ENCODE data around the gene CDCP2. TPM values are rescaled to one million over a fixed set of nuclear protein-coding genes. Genes with fewer than 3 reads are reported as not detected.

The CDCP2 gene
- total and polyA plus RNA-seq, 12 donors = 0.05 to 0.64 (median 0.25) TPM; not detected in 7

DNA sequence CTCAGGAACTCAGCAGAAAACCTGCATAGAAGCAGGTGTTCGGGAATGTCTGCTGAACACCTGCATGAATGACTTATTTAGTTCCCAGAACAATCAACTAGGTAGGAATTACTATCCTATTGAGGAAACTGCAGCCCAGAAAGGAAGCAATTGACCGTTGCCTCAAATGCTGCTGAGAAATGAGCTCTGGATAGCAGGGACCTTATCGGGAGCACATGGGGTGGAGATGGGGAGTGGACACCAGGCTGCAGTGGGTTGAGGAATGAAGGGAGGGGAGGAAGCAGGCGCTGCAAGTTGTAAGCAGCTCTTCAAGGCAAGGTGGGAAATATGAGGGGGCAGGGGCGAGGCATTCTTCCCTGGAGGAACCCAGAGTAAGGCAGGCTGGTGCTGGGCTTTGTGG lies 10.8 kb upstream of the CDCP2 start:
- Histone ChIP-seq H3K9me3 (replicated peaks in 1 of 3) (no peaks in the 10 kb centered on the region), H3K4me1 (replicated peaks in 1 of 2) (no peaks in the 10 kb centered on the region), H3K36me3 (replicated peaks in 1 of 2) (no peaks in the 10 kb centered on the region), H3K27me3 (no peaks in the 10 kb centered on the region), H3K4me3 (no peak overlapping the region), H3K27ac (no peak overlapping the region)
- intact Hi-C loops (cut with DNase I) = no loop called here
- 85 to 91% (median 88%) methylated on average over 5 of the region's 5 CpGs for WGBS, 4 donors
- no peak for DNase-seq
- TF ChIP-seq POLR2A (IDR thresholded peaks at IDR 0.05) = no peak
- no peak for TF ChIP-seq CTCF (IDR thresholded peaks at IDR 0.05)

DNA sequence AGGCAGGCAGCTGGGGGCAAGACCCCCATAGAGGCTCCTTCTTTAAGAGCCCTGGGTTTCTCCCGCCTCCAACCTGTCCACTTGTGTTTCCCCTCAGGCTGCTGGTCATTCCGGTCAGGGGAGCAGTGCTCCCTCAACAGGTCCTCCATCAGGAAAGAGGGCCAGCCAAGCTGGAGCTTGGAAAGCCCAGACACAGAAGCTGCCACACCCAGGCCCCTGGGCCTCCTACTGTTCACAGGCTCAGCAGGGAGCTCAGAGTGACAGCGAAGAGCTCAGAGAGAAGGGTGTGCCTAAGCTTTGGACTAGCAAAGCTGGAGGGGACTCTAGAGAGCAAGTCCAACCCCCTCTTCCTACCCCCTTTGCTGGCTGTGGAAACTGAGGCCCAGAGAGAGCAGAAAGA lies 10.3 kb upstream of the CDCP2 start:
- TF ChIP-seq CTCF (IDR thresholded peaks at IDR 0.05) (no peak), POLR2A (IDR thresholded peaks at IDR 0.05) (no peak)
- Histone ChIP-seq H3K27me3 (no peaks in the 10 kb centered on the region), H3K4me1 (replicated peaks in 1 of 2) (no peaks in the 10 kb centered on the region), H3K4me3 (no peak overlapping the region), H3K9me3 (replicated peaks in 1 of 3) (no peaks in the 10 kb centered on the region), H3K27ac (no peak overlapping the region), H3K36me3 (replicated peaks in 1 of 2) (no peaks in the 10 kb centered on the region)
- 67 to 90% (median 86%) methylated on average over 1 to 3 of the region's 3 CpGs for WGBS, 4 donors
- DNase-seq = no peak
- intact Hi-C loops (cut with DNase I) = no loop called here

DNA sequence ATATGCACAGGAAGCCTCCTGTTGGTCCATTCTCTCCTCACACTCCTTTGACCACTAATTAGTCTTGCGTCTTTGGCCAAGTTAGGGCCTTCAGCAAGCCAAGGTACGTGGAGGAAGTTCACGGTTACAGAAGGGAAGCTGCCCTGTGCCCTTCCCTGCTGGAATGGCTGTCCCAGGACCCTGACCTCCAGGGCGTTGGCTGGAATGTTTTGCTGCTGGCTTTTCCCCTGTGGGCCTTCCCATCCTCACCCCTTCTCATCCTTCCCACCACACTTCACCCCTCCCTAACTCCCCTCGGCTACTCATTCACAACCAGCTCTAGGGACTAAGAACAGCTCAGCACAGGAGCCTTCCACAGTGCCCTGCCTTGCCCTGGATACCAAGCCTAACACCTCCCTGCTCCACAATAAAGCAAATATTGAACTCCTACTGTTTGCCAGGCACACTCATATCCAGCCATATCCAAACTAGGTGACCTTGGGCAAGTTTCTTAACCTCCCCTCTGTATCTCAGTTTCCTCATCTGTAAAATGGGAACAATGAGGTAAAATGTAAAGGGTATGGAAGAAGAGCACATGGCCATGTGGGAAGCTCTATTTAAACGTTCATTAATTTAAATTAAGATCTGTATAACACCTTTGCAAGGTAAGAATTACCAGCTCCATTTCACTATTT lies 8.8 kb upstream of the CDCP2 start:
- DNase-seq = peak in 1 of 7 donors; percentile 10
- intact Hi-C loops (cut with DNase I) = no loop called here

GRCh38 chr1:54160351-54160750 lies 7.6 kb upstream of the CDCP2 start:
- no peak overlapping the region for H3K4me3 ChIP-seq
- WGBS, 4 donors = 43 to 75% (median 57%) methylated on average over 3 of the region's 3 CpGs
- no peaks in the 10 kb centered on the region for H3K9me3 ChIP-seq (replicated peaks in 1 of 3)
- no peak overlapping the region for H3K27ac ChIP-seq
- H3K4me1 ChIP-seq (replicated peaks in 1 of 2) = no peaks in the 10 kb centered on the region
- no peaks in the 10 kb centered on the region for H3K36me3 ChIP-seq (replicated peaks in 1 of 2)
- intact Hi-C loops (cut with DNase I) = no loop called here
- TF ChIP-seq POLR2A (IDR thresholded peaks at IDR 0.05) (no peak), CTCF (IDR thresholded peaks at IDR 0.05) (no peak)
- H3K27me3 ChIP-seq = no peaks in the 10 kb centered on the region
- DNase-seq = no peak

More for the DNA sequence above, 8.8 kb upstream of the CDCP2 start:
- no peak overlapping the region for H3K4me3 ChIP-seq
- no peaks in the 10 kb centered on the region for H3K27me3 ChIP-seq
- TF ChIP-seq POLR2A (IDR thresholded peaks at IDR 0.05) = no peak
- TF ChIP-seq CTCF (IDR thresholded peaks at IDR 0.05) = no peak
- H3K27ac ChIP-seq = no peak overlapping the region
- 75 to 82% (median 79%) methylated on average over 5 to 6 of the region's 6 CpGs for WGBS, 4 donors
- H3K9me3 ChIP-seq (replicated peaks in 1 of 3) = no peaks in the 10 kb centered on the region
- no peaks in the 10 kb centered on the region for H3K36me3 ChIP-seq (replicated peaks in 1 of 2)
- no peaks in the 10 kb centered on the region for H3K4me1 ChIP-seq (replicated peaks in 1 of 2)
